Mesothelial cell of epicardium (in vitro differentiated cells): ENCODE results near the gene OR2A25. TPM values are rescaled to one million over a fixed set of nuclear protein-coding genes. Genes with fewer than 3 reads are reported as not detected.

ENCODE experiments used
- DNase-seq, 2 experiments: peaks; one replicate each; pipeline ENCODE4 v3.0.0; 2021; ENCODE audit warnings: low spot score in 2 of 2; ENCODE audit not compliant: unreplicated experiment in 2 of 2
- H3K27ac Mint-ChIP-seq: 2 replicates; pipeline ENCODE4 v1.8.0; 2021; ENCODE audit warnings: mixed read lengths
- H3K27me3 Mint-ChIP-seq: 2 replicates; pipeline ENCODE4 v1.8.0; 2021; ENCODE audit warnings: low read depth, mixed read lengths
- H3K36me3 Mint-ChIP-seq: 2 replicates; pipeline ENCODE4 v1.8.0; 2021; ENCODE audit warnings: mixed read lengths
- H3K4me1 Mint-ChIP-seq: 2 replicates; pipeline ENCODE4 v1.8.0; 2021; ENCODE audit warnings: mixed read lengths
- H3K4me3 Mint-ChIP-seq: 2 replicates; pipeline ENCODE4 v1.8.0; 2021; ENCODE audit warnings: mild to moderate bottlenecking, moderate library complexity, mixed read lengths
- H3K9me3 Mint-ChIP-seq: 2 replicates; pipeline ENCODE4 v1.8.0; 2021; ENCODE audit warnings: mixed read lengths
- total RNA-seq: library from RNA; stranded (reverse); gene quantifications from 3 replicates; pipeline ENCODE4 v1.2.1, GENCODE V29; 2021
- TF ChIP-seq, protein P1 (sequence below): fragments of 200-600 bp; sonication (generic); IDR thresholded peaks from one replicate; pipeline ENCODE4 v1.5.0; 2021; ENCODE audit warnings: antibody characterized with exemption; ENCODE audit not compliant: unreplicated experiment

OR2A25 gene
- total RNA-seq, 1 donor from 2014 or later: not detected

DNA sequence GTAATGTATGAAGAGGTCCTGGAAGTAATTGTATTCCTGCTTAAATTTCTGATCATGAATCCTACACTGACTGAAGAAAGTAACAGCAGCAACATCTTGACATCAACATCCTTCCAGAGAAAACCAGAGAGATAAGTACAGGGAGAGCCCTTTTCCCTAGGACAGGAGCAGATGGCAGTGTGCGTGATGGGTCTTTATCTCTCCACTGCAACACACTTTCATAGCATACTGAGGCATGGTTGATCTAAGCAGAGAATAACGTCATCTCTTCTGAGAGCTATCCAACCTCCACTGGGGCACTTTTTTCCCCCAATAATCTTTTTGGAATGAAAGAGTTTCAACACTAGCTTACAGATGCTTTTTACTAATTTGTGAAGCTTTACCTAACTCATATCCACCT, 342 bp downstream of the OR2A25 start:
- no peaks in the 10 kb centered on the region for H3K4me1 Mint-ChIP-seq
- H3K27ac Mint-ChIP-seq: no peak overlapping the region
- TF ChIP-seq, protein P1, sequence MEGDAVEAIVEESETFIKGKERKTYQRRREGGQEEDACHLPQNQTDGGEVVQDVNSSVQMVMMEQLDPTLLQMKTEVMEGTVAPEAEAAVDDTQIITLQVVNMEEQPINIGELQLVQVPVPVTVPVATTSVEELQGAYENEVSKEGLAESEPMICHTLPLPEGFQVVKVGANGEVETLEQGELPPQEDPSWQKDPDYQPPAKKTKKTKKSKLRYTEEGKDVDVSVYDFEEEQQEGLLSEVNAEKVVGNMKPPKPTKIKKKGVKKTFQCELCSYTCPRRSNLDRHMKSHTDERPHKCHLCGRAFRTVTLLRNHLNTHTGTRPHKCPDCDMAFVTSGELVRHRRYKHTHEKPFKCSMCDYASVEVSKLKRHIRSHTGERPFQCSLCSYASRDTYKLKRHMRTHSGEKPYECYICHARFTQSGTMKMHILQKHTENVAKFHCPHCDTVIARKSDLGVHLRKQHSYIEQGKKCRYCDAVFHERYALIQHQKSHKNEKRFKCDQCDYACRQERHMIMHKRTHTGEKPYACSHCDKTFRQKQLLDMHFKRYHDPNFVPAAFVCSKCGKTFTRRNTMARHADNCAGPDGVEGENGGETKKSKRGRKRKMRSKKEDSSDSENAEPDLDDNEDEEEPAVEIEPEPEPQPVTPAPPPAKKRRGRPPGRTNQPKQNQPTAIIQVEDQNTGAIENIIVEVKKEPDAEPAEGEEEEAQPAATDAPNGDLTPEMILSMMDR: no peak
- no peak overlapping the region for H3K4me3 Mint-ChIP-seq
- DNase-seq: no peak
- peaks cover 9% of the 10 kb centered on the region for H3K27me3 Mint-ChIP-seq
- H3K9me3 Mint-ChIP-seq: no peaks in the 10 kb centered on the region
- H3K36me3 Mint-ChIP-seq: no peaks in the 10 kb centered on the region

GRCh38 chr7:144074374-144074773, 4.8 kb downstream of the OR2A25 start:
- Mint-ChIP-seq H3K4me1 (no peaks in the 10 kb centered on the region), H3K36me3 (no peaks in the 10 kb centered on the region)

DNA sequence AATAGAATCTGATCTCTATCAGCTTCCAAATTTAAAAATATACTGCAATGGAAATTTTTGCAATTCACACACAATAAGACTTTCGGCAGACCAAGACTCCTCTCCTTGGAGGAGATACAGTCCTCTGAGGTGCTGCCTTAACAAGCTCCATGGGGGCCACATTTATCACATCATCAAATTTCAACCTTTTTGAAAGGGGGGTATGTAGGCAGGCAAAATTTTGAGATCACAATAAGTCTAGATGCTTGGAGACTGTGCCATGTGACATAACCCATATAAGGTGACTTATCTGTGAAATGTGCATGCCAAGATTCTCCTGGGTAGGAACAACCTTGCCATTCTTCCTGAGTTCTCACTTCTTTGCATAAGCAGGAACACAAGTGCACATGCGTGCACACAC, 16.4 kb downstream of the OR2A25 start, which contains the start of gene OR2A12:
Gene OR2A12, plus strand, starts transcription at position 301 of the 400 bp plus-strand sequence. CDS start 8,830 bp downstream, outside the sequence.
- H3K27me3 Mint-ChIP-seq: peaks cover 5% of the 10 kb centered on the region
- H3K4me3 Mint-ChIP-seq: no peak within 1 kb of the TSS
- DNase-seq: no peak
- TF ChIP-seq, protein P1: no peak
- no peaks in the 10 kb centered on the region for H3K4me1 Mint-ChIP-seq
- H3K36me3 Mint-ChIP-seq: no peaks in the 10 kb centered on the region
- H3K9me3 Mint-ChIP-seq: peaks cover 4% of the 10 kb centered on the region
- H3K27ac Mint-ChIP-seq: no peak within 1 kb of the TSS

More at GRCh38 chr7:144074374-144074773, 4.8 kb downstream of the OR2A25 start:
- DNase-seq: no peak
- H3K27me3 Mint-ChIP-seq: peaks cover 6% of the 10 kb centered on the region
- TF ChIP-seq, protein P1: no peak
- no peak overlapping the region for H3K27ac Mint-ChIP-seq
- no peaks in the 10 kb centered on the region for H3K9me3 Mint-ChIP-seq
- H3K4me3 Mint-ChIP-seq: no peak overlapping the region

DNA sequence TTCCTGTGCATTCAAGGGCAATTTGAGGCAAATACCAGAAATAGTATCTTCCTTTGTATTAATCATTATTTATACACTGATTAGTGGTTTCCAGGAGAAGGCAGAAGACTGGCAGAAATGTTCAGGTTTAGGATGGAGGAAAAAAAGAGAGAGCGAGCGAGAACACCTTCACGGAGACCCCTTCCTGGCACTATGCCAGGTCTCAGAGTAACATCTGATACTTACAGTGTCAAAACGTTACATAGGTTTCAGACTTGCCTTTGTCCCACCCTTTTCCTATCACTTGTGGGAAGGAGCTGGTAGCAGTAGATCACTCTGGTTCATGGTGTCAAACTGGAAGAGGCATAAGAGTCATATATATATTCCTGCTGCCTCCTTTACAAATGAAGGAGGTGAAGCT, 17.1 kb downstream of the OR2A25 start:
- H3K4me3 Mint-ChIP-seq: no peak overlapping the region
- no peaks in the 10 kb centered on the region for H3K4me1 Mint-ChIP-seq
- no peaks in the 10 kb centered on the region for H3K36me3 Mint-ChIP-seq
- no peak for DNase-seq
- peaks cover 5% of the 10 kb centered on the region for H3K27me3 Mint-ChIP-seq
- H3K27ac Mint-ChIP-seq: no peak overlapping the region
- TF ChIP-seq, protein P1: no peak
- peaks cover 6% of the 10 kb centered on the region for H3K9me3 Mint-ChIP-seq

DNA sequence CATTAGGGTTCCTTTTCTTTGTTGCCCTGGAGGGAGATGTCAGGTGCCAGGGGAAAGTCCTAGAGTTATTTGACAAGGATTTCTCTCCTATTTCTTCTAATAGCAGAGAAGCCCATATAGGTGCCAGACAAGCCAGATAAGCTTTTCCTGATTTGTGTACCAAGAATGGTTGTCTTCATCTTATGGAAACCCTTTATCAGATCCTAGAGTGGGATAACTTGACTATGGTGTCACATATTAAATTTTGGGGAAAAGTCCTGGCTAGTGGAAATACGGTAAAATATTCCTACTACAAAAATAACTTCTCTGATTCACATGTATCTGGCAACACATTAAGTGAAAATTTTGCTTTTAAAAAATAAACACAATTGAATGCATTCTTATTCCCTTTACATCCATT, 17.6 kb downstream of the OR2A25 start:
- peaks cover 5% of the 10 kb centered on the region for H3K27me3 Mint-ChIP-seq
- TF ChIP-seq, protein P1: no peak

GRCh38 chr7:144090667-144091066, 21.1 kb downstream of the OR2A25 start:
- H3K27me3 Mint-ChIP-seq: peaks cover 5% of the 10 kb centered on the region

More for the DNA sequence above, 17.6 kb downstream of the OR2A25 start:
- H3K4me3 Mint-ChIP-seq: no peak overlapping the region
- no peak for DNase-seq
- no peak overlapping the region for H3K27ac Mint-ChIP-seq
- H3K4me1 Mint-ChIP-seq: no peaks in the 10 kb centered on the region
- peaks cover 11% of the 10 kb centered on the region for H3K9me3 Mint-ChIP-seq
- H3K36me3 Mint-ChIP-seq: no peaks in the 10 kb centered on the region

More at GRCh38 chr7:144090667-144091066, 21.1 kb downstream of the OR2A25 start:
- no peak for DNase-seq
- H3K36me3 Mint-ChIP-seq: no peaks in the 10 kb centered on the region
- TF ChIP-seq, protein P1: no peak
- H3K9me3 Mint-ChIP-seq: peaks cover 16% of the 10 kb centered on the region
- no peak overlapping the region for H3K4me3 Mint-ChIP-seq
- H3K27ac Mint-ChIP-seq: no peak overlapping the region
- no peaks in the 10 kb centered on the region for H3K4me1 Mint-ChIP-seq
